Suppressor macrophage treated with lipopolysaccharide for 4 hours (primary cell): ENCODE results near the gene DNAJB9.
"Not testable (repeated sequence)": the region's sequence is repeated elsewhere in the genome, so short reads cannot be mapped to it uniquely, and the experiment has no call there.

Source experiments
- DNase-seq: peaks from one replicate; pipeline ENCODE4 v3.0.0-alpha.2; 2020

The DNAJB9 gene

DNA sequence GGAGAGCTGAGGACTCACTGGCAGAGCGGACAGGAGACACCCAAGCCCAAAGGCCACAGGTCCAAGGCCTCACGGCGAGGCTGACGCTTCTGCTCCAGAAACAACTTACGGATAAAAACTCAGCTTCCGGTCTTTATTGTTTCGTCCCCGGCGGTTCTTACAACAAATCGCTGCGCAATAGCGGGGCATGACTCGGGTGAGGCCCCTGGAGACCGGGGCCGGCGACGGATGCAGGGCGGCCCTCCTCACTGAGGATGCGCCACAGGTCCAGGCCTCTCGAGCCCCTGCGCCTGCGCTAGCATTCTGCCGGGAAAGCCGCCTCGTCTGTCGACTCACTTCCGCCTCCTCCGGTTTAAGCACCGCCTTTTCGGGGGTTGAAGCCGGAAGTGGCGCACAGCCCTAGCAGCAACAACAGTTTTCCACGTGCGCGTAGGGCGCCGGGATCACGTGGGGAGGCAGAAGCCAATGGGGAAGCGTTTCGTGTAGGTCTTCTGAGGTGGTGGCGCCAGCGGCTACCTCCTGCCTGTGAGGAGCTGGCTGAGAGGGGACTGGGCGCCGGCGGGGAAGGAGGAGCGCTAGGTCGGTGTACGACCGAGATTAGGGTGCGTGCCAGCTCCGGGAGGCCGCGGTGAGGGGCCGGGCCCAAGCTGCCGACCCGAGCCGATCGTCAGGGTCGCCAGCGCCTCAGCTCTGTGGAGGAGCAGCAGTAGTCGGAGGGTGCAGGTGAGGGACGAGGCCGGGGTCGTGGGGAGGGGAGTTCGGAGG is at the start of gene DNAJB9, which contains the start of gene THAP5:
TSS of gene DNAJB9 (plus strand) at position 494 of the 765 bp plus-strand sequence. CDS start 1,853 bp downstream, outside the sequence.
TSS of gene THAP5 (minus strand) at position 326 of the 765 bp plus-strand sequence. CDS start at position 189, 137 bp downstream.
- peak; percentile 100 for DNase-seq

DNA sequence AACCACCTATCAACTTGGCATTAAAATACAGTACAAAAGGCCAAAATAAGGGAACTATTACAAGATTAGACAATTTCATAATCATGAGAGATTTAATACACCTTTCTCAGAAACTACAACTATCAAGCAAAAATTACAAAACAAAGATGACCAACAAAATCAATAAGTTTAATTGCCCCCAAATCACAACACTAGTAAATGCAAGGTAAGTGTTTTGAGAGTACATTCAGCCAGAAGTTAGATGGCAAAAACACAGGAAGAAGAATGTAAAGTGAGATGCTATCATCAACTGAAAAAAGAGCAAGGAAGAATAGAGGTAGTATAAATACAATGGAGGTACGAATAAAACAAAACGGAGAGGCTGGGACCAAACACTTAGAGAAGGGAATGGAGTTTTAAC is 46.9 kb upstream of the DNAJB9 start:
- DNase-seq, result no peak

DNA sequence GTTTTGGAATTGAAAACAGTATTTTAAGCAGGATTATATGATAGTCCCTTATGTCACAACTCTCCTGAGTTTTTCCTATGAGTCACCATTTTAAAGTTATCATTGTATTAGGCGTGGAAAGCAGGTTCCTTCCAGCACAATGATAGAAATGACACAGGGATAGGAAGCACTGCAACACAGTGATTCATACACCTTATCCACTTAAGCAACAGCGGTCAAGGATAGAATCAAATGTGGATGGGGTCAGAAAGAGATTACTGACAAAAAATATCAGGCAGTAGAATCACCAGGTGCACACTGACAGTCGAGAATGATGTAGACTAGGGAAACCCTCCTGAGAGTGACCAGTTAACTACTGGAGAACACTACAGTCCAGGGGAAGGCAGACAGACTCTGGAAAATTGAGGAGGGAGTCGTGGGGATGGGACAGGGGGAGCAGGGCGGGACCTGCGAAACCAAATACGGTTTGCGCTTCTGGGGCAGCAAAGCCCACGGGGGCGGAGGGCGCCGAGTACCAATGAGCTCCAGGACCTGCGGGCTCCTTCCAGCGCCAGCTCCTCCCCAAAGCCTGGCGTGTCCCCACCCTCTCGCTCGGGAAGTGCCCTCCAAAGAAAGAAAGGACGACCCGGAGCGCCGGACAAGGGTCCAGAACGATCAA is 44.2 kb upstream of the DNAJB9 start:
- DNase-seq, result peak; percentile 81

DNA sequence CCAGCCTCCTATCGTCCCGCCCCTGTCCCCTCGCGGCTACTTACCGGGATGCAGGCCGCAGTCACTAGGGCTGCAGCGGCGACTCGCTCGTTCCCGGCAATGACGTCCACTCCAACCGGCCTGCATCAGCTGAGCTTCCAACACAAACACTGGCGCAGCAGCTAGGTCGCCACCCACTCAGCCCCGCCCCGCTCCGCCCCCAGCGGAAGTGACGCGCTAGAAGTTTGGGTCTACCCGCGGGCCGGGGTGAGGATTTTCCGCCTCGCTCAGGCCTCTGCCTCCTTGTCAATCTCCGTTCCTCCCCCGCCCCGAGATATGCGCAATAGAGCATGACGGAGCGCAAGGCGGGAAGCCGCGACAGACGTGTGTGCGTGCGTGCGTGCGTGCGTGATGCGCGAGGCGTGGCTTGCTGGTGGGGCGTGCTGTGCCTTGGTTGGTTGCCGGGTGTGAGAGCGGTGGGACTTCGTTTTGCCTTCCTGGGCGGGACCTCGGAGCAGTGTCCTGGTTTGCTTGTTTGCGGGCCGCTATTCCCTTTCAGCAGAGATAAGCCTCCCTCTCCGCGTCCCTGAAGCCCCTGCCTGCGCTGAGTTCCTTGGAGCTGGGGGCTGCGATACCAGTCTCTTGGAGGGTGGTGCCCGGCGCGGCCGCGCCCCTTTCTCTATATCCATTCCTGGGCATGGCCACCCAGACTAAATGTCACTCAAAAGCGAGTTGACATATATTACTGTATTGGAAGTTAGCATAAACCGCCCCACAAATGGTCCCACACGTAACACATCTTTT is 43.5 kb upstream of the DNAJB9 start, which contains the start of gene PNPLA8:
TSS of gene PNPLA8 (minus strand) at position 151 of the 783 bp plus-strand sequence. CDS start 10,644 bp downstream, outside the sequence.
- peak; percentile 100 for DNase-seq

DNA sequence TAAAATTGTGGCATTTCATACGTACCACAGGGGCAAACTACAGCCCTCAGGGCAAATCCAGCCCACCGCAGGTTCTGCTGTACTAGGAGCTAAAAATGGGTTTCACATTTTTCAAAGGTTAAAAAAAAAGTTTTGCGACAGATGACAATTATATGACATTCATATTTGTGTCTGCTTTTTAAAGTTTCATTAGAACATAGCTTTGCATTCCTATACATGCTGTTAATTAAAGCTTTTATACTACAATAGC is 43.0 kb upstream of the DNAJB9 start:
- no peak for DNase-seq

DNA sequence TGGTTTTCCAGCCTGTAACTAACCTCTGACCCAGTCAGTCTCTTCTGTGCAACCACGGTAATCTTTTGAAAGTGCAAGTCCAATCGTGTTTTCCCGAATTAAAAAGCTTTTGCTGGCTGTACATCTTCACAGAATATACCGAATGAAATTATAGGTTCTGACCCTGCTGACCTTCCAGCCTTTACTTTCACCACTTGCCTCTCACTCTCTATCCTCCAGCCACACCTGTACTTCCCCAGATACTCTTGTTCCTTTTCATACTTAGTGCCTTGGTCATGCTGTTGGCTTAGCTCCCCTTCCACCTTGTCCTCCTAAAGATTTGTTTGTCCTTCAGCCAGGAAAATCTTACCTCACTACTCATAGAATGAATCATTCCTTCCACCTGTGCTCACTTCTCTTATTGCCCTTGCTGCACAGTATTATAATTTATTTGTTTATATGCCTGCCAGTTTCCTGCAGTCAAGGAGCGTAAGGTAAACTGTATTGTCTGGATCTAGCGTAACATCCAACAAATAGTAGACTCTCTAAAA is 41.4 kb upstream of the DNAJB9 start:
- no peak for DNase-seq

DNA sequence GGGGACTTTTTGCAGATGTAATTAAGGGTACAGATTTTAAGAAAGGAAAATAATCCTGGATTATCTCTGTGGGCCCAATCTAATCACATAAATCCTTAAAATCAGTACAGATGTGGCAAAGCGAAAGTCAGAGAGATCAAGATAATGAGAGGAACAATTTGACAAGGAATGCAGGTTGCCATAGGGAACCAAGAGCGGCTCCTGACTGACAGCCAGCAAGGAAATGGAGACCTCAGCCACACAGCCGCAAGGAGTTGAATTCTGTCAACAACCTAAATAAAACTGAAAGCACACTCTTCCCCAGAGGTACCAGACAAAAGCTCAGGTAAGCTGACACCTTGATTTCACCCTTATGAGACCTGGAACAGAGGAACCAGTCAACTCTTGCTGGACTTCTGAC is 40.3 kb upstream of the DNAJB9 start:
- DNase-seq, result no peak

DNA sequence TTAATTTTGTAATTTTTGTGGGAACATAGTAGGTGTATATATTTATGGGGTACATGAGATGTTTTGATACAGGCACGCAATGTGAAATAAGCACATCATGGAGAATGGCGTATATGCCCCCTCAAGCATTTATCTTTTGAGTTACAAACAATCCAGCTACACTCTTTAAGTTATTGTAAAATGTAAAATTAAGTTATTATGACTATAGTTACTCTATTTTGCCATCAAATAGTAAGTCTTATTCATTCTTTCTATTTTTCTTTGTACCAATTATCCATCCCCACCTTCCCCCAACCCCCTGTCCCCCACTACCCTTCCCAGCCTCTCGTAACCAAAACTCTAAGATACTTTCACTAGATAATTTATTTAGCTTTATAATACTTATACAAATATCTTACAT is 36.0 kb upstream of the DNAJB9 start:
- DNase-seq, result no peak

DNA sequence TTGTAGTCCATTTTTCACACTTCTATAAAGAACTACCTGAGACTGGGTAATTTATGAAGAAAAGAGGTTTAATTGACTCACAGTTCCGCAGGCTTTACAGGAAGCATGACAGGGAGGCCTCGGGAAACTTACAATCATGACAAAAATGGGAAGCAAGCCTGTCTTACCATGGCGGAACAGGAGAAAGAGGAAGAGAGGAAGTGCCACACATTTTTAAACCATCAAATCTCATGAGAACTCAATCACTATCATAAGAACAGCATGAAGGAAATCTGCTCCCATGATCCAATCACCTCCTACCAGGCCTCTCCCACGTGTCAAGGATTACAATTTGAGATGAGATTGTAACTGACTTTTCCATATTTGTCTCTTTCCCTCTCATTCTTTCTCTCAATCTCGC is 34.4 kb upstream of the DNAJB9 start:
- peak; percentile 52 for DNase-seq

DNA sequence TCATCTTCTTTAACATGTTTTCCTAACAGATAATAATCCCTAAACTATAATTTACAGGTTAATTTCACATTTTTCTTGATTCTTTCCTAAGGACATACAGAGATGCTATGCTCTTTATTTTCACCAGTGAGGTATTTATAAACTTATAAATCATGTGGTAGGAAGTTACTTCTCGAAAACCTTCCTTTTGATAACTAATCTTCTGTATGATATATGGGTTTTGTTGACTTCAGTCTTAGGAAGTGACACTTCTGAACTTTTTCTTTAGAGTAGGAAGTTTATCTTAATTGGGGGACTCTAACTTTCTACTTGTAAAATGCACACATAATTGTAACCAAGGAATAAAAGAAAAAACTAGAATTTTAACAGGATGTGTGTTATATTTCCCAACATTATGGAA is 33.9 kb upstream of the DNAJB9 start:
- DNase-seq, result no peak

DNA sequence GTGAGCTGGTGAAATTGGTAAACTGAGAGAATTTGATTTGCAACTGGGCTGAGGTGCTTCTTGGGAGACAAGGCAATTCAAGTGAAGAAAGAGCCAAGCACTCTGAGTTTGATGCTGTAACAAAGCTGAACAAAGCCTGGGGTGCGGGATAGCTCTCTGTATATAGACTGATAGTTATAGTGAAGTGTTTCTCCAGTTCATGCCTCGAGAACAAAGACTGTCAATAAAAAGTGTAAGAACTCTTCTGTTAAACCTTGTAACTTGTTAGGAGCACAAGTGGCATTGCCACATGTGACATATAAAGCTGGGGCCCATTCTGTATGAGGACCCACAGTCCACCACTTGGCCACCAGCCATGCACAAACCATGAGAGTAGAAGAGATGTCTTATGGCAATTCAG is 32.4 kb upstream of the DNAJB9 start:
- DNase-seq, result no peak

DNA sequence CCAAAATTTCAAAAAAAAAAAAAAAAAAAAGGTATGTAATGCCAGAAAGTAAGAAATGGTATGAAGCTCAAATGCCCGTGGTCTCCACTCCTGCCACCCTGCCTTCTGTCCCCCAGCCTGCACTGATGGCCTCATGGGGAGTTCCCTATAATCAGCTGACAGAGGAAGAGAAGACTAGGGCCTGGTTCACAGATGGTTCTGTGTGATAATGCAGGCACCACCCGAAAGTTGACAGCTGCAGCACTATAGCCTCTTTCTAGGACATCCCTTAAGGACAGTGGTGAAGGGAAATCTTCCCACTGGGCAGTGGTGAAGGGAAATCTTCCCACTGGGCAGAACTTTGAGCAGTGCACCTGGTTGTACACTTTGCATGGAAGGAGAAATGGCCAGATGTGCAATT is 31.4 kb upstream of the DNAJB9 start:
- DNase-seq, result not testable (repeated sequence)

DNA sequence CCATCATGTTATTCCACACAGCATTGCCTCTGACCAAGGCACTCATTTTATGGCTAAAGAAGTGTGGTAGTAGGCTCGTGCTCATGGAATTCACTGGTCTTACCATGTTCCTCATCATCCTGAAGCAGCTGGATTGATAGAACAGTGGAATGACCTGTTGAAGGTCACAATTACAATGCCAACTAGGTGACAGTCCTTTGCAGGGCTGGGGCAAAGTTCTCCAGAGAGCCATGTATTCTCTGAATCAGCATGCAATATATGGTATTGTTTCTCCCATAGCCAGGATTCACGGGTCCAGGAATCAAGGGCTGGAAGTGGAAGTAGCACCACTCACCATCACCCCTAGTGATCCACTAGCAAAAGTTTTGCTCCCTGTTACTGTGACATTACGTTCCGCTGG is 31.0 kb upstream of the DNAJB9 start:
- DNase-seq, result not testable (repeated sequence)

DNA sequence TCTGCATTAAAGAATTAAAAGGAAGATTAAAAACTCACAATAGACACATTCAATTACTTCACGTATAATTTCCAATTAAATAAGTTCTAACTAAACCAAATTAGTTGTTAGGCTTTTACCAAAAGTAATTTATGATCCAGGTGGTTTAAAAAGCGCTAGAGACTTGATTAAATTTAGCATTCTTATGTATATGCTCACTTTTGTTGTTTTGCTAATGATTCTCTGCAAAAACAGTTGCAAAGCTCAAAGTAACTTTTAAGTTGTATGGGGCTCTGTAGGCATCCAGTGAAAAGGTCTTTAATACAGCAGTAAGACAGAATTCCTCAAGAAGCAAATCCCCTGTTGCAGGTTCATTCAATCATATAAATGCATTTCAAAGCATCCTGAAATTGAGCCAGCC is 28.2 kb upstream of the DNAJB9 start:
- DNase-seq, result no peak

DNA sequence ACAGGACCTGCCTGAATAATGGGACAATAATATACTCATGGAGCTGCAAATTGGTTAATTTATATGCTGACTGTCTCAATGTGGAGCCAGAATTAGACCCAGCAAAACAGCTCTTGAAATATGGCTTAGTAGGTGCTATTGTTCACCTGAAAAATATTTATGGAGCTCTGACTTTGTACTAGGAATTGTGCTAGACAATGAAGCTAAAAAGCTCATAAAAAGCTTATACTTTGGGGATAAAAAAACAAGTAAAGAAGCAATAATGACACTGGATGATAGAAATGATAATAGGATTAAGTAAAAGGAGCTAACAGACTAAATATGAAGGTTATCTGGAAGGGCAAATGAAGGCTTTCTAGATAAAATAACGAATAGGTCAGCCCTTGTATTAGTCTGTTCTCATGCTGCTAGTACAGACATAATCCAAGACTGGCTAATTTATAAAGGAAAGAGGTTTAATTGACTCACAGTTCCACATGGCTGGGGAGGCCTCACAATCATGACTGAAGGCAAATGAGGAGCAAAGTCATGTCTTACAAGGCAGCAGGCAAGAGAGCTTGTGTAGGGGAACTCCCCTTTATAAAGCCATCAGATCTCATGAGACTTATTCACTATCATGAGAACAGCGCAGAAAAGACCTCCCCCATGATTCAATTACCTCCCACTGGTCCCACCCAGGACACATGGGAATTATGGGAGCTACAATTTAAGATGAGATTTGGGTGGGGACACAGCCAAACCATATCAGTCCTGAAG is 21.4 kb upstream of the DNAJB9 start:
- DNase-seq, result not testable (repeated sequence)

DNA sequence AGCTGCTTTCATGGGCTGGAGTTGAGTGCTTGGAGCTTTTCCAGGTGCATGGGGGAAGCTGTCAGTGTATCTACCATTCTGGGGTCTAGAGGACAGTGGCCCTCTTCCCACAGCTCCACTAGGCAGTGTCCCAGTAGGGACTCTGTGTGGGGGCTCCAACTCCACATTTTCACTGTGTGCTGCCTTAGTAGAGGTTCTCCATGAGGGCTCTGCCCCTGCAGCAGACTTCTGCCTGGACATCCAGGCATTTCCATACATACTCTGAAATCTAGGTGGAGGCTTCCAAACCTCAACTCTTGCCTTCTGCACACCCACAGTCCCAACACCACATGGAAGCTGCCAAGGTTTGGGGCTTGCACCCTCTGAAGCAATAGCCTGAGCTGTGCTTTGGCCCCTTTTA is 13.0 kb upstream of the DNAJB9 start:
- DNase-seq, result not testable (repeated sequence)

DNA sequence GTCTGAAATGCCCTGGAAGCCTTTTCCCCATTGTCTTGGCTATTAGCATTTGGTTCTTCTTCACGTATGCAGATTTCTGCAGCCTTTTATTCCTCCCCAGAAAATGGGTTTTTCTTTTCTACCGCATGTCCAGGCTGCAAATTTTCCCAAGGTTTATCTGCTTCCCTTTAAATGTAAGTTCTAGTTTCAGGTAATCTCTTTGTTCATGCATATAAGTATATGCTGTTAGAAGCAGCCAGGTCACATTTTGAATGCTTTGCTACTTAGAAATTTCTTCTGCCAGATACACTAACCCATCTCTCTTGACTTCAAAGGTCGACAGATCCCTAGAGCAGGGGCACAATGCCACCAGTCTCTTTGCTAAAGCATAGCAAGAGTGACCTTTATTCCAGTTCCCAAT is 12.5 kb upstream of the DNAJB9 start:
- no peak for DNase-seq

DNA sequence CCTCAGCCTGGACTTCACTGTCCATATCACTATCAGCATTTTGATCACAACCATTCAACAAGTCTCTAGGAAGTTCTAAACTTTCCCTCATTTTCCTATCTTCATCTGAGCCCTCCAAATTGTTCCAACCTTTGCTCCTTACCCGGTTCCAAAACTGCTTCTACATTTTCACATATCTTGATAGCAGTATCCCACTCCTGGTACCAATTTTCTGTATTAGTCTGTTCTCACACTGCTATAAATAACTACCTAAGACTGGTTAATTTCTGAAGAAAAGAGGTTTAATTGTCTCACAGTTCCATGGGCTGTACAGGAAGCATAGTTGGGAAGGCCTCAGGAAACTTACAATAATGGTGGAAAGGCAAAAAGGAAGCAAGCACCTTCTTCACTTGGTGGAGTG is 12.1 kb upstream of the DNAJB9 start:
- DNase-seq, result no peak

DNA sequence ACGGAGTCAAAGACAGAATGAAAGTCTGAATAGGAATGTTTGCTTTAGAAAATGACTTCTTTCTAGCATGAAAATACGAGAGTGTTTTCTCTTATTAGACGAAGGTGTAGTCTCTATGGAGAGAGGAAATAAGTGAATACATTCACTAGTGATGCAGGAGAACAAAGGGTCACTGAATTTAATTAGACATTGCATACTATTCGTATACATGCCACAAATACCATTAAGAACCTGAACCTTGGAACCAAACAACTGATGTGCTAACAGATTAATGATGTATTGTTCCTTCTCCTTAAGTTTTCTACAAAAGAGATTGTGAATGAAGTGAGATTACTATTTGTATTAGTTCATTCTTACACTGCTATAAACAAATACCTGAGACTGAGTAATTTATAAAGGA is 10.4 kb upstream of the DNAJB9 start:
- DNase-seq, result no peak

DNA sequence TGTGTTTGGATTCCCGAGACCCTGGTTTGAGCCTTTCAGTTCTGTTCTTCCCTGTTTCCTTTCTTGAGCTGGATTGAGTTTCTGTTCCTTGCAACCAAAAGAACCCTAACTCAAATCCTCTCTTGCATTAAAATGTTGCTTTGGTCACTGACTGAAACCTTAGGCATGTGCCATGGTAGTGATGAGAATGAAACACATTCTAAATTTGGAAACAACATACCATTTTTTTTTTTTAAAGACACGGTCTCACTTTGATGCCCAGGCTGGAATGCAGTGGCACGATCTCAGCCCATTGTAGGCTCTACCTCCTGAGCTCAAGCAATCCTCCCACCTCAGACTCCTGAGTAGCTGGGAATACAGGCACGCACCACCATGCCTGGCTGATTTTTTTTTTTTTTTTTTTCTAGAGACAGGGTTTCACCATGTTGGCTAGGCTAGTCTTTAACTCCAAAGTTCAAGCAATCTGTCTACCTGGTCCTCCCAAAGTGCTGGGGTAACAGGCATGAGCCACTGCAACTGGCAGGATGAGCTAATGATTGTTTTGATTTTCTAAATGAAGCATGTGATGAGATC is 8.5 kb upstream of the DNAJB9 start:
- no peak for DNase-seq

DNA sequence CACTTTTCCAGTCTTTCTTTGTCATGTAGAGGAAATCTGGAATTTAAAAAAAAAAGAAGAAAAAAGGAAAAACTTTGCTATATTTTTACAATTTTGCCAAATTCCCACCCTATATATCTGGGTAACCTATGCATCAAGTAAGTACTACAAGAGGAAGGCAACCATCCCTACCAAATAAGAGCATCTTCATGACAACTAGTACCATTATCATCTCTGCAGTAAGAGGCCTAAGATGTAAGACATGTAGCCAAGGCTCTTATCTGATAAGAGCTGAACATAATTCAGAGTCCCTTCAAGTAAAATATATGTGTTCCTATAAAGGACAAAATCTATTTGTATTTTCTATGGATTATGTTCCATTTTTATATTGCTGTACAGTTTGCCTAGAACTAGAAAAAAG is 3.7 kb upstream of the DNAJB9 start:
- no peak for DNase-seq

DNA sequence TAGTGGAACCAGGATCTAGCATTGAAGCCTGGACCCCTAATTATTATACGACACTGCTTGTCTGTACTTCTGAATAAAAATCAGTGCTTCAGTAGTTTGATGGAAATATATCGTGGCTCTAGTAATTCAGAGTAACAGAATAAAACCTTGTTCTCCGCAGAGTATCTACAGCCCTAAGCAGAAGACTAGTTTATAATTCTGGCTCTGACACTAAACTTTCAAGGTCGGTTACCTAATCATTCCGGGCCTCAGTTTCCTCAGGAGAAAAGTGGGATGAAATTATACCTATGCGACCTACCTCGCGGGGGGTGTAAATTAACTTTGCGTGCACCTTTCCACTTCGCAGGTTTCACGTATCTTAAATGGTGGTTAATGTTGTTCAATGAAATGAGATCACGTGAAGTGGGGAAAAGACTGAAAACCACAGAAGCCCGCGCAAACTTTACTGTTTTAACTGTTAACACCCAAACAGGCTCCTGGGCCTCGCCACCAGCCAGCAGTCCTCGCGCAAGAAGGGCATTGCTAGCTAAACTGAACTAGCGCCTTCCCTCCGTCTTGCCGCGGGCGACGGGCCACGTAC is 783 bp upstream of the DNAJB9 start:
- no peak for DNase-seq
